GM21737 (cell line): ENCODE results near the gene FCGR2B.
"Not testable (repeated sequence)": the region's sequence is repeated elsewhere in the genome, so short reads cannot be mapped to it uniquely, and the experiment has no call there.

Experiments
- ATAC-seq: cut with Tn5 transposase; IDR thresholded peaks from one replicate; pipeline ENCODE4 v1.9.1; 2021; ENCODE audit warnings: mild to moderate bottlenecking, moderate library complexity; ENCODE audit not compliant: unreplicated experiment

Gene FCGR2B

GRCh38 chr1:161702250-161702649 lies 39.3 kb downstream of the FCGR2B start:
- ATAC-seq, result no peak

- ATAC-seq, result no peak
Observed at GRCh38 chr1:161705537-161705936, 42.6 kb downstream of the FCGR2B start.

DNA sequence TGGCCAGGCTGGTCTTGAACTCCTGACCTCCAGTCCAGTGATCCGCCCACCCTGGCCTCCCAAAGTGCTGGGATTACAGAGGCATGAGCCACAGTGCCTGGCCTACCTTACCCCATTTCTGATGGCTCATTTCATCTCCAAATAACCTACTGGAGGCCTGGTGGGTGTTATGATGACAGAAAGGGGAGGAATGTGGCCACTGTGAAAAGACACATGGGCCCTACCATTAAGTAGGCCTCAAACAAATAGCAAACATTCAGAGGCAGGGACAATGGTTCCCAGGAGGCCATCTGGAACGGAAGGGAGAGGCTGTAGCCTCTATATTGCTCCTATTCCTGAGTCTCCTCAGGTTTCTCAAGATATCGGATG lies 43.2 kb downstream of the FCGR2B start:
- no peak for ATAC-seq

- ATAC-seq, result peak; percentile 72
Observed at GRCh38 chr1:161706482-161707347, 43.8 kb downstream of the FCGR2B start, which contains the start of gene FCRLA. Gene FCRLA, plus strand, starts transcription at chr1:161707229. Its CDS starts 36 bp downstream, at chr1:161707265.

- no peak for ATAC-seq
Observed at GRCh38 chr1:161707503-161707902, 44.6 kb downstream of the FCGR2B start.

GRCh38 chr1:161709373-161709772 lies 46.4 kb downstream of the FCGR2B start:
- no peak for ATAC-seq

GRCh38 chr1:161710560-161710959 lies 47.6 kb downstream of the FCGR2B start:
- no peak for ATAC-seq

DNA sequence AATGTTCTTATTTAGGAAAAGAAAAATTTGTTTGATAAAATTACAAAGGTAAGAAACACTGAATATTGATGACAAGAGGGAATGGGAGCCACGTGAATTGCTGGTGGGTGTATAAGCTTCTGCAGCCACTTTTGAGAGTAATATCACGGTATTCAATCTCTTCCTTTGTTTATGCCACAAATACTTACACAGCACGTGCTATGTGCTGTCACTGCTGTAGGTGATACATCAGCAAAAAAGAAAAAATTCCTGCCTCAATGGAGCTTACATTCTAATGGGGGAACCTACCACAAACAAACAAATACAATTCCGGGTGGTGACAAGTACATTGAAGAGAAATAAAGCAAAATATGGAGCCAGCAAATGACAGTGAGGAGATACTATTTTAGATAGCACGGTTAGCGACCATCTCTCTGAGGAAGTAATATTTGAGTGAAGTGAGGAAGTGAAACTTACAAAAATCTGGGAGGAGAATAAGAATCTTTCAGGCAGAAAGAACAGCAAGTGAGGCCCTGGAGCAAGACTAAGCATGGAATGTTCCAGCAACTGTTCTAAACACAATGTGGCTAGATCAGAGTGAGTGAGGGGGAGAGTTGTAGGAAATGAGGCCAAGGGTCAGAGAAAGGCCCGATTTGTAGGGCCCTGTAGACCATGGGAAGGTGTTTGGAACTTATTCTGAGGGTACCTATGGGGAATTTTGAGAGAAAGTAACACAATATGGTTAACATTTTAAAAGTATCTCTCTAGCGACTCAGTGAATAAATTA lies 55.8 kb downstream of the FCGR2B start:
- no peak for ATAC-seq

DNA sequence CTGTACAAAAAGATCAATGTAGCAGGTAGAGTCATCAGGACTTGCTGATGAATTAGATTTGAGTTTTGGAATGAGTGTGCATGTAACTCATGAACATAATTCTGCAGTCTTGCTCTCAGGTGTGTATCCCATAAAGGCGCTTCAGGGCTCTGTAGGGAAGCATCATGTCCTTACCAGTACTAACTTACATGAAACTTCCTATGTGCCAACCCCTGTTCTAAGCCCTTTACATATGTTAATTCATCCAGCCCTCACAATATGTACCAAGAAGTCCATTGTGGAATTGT lies 56.3 kb downstream of the FCGR2B start:
- no peak for ATAC-seq

- ATAC-seq, result no peak
Observed at GRCh38 chr1:161720422-161720821, 57.5 kb downstream of the FCGR2B start.

- no peak for ATAC-seq
Observed at GRCh38 chr1:161720956-161721737, 58.2 kb downstream of the FCGR2B start, which contains the start of gene FCRLB. Gene FCRLB, plus strand, starts transcription at chr1:161721544. Its CDS starts 1,129 bp downstream, at chr1:161722673.

DNA sequence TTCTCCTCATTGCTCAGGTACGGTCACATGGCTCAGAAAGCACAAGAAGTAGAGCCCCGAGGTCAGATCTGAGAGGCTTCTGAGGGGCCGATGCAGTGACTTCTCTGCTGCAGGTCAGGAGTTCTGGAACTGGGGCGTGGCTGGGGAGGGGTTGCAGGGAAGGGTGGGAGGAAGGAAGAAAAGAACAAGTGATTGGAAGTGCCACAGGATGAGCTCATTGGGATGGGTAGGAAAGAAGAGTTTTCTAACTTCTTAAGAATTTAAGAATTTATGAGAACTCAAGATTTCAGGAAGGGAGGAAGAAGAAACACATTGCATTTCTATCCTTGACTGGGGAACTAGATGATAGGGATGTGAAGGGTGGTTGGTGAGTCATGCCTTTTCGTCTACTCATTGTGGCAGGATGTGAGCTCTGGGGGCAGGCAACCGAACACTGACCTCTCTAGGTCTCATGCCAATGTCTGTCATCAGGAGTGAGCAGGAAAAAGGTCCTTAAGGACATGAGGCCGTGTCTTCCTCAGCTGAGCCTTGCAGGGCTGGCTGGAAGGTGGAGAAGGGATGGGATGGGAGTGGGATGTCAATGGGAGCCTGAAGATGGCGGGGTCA lies 58.9 kb downstream of the FCGR2B start:
- no peak for ATAC-seq

GRCh38 chr1:161722406-161722805 lies 59.5 kb downstream of the FCGR2B start:
- ATAC-seq, result no peak

DNA sequence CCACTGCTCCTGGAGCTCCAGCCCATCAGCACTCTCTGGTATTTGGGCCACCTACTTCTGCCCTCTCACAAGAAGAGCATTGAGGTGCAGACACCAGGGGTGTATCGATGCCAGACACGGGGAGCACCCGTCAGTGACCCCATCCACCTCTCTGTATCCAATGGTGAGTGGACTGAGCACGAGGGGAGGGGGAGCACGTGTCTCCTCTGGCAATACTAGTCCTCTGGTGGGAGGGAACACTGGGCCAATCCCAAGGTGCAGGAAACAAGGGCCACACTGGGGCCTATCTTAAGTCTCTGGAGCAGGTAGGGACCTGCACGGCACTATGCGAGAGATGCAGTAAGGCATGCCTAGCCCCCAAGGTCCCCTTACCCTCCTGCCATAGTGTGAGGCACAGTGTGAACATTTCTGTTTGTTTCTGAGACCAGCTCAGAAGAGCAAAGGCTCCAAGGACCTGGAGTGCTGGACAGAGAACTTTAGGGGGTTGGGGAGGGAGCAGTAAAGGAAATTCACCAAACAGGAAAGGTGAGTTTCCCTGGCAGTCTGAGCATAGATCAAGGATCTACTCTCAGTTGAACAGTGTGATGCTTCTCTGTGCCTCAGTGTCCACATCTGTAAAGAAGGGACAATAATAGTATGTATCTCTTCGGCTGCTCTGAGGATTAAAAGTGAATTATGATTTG lies 60.7 kb downstream of the FCGR2B start:
- no peak for ATAC-seq

GRCh38 chr1:161725258-161725907 lies 62.4 kb downstream of the FCGR2B start:
- ATAC-seq, result not testable (repeated sequence)

DNA sequence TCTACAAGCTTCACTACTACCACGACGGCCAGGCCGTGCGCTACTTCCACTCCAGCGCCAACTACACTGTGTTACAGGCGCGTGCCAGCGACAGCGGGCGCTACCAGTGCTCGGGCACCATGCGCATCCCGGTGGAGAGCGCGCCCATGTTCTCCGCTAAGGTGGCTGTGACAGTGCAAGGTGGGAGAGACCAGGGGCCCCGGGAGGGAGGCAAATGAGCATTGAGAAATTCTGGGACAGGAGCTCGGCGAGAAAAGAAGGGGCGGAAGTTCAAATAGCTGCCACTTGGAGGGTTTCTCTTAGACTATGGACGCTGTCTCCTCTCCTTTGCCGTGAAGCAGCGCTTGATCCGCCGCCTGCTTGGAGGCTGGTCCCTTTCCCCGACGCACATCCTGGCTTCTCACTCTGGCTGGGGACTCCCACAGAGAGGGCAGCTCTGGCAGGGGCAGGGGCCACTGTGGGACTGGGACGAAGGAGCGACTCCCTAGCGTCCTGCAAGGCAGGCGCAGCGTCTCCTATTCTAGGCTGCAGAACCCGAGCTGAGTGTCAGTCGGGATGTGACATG lies 63.0 kb downstream of the FCGR2B start:
- ATAC-seq, result peak; percentile 20

- peak; percentile 45 for ATAC-seq
Observed at GRCh38 chr1:161726473-161727255, 63.7 kb downstream of the FCGR2B start.

GRCh38 chr1:161727256-161727924 lies 64.4 kb downstream of the FCGR2B start:
- peak; percentile 2 for ATAC-seq
